H9 (cell line): ENCODE data around the gene ZNF653. TPM values are rescaled to one million over a fixed set of nuclear protein-coding genes. Genes with fewer than 3 reads are reported as not detected.

Experiments used
- DNase-seq: peaks from one replicate; pipeline ENCODE4 v3.0.0-alpha.2; 2017
- H2AFZ ChIP-seq: one replicate; pipeline ENCODE4 v1.6.1; 2013; ENCODE audit warnings: mild to moderate bottlenecking, low read length, control low read depth, moderate library complexity
- H2AK5ac ChIP-seq: 2 replicates; pipeline ENCODE4 v1.6.1; 2013; ENCODE audit warnings: low read length, control low read depth, mixed read lengths; ENCODE audit not compliant: insufficient read length
- H2BK120ac ChIP-seq: one replicate; pipeline ENCODE4 v1.6.1; 2013; ENCODE audit warnings: low read depth, mild to moderate bottlenecking, low read length, control low read depth, inconsistent platforms; ENCODE audit not compliant: poor library complexity, severe bottlenecking
- H2BK12ac ChIP-seq: 2 replicates; pipeline ENCODE4 v1.6.1; 2013; ENCODE audit warnings: low read length, control low read depth, mixed read lengths, low read depth; ENCODE audit not compliant: insufficient read length
- H2BK15ac ChIP-seq: 2 replicates; pipeline ENCODE4 v1.6.1; 2013; ENCODE audit warnings: low read depth, low read length, control low read depth
- H2BK20ac ChIP-seq: one replicate; pipeline ENCODE4 v1.6.1; 2013; ENCODE audit warnings: low read depth, mild to moderate bottlenecking, low read length, control low read depth, inconsistent platforms; ENCODE audit not compliant: poor library complexity, severe bottlenecking
- H2BK5ac ChIP-seq: 2 replicates; pipeline ENCODE4 v1.6.1; 2013; ENCODE audit warnings: low read length, control low read depth, mixed read lengths; ENCODE audit not compliant: insufficient read length
- H3K14ac ChIP-seq: 2 replicates; pipeline ENCODE4 v1.6.1; 2013; ENCODE audit warnings: low read length, control low read depth; ENCODE audit not compliant: insufficient read depth
- H3K18ac ChIP-seq: 2 replicates; pipeline ENCODE4 v1.6.1; 2013; ENCODE audit warnings: low read depth, mild to moderate bottlenecking, mixed read lengths, low read length, control low read depth; ENCODE audit not compliant: insufficient read length
- H3K23ac ChIP-seq: 2 replicates; pipeline ENCODE4 v1.6.1; 2013; ENCODE audit warnings: low read length, control low read depth, mixed read lengths, low read depth; ENCODE audit not compliant: insufficient read length
- H3K23me2 ChIP-seq: 2 replicates; pipeline ENCODE4 v1.6.1; 2013; ENCODE audit warnings: low read depth, mild to moderate bottlenecking, mixed read lengths, low read length, control low read depth; ENCODE audit not compliant: insufficient read length, poor library complexity, severe bottlenecking
- H3K27ac ChIP-seq: 2 replicates; pipeline ENCODE4 v1.5.1; 2013; ENCODE audit warnings: low read length, control low read depth, mixed read lengths, low read depth; ENCODE audit not compliant: insufficient read length
- H3K27me3 ChIP-seq: 2 replicates; pipeline ENCODE4 v1.6.1; 2013; ENCODE audit warnings: low read length, control low read depth, inconsistent platforms; ENCODE audit not compliant: insufficient read depth
- H3K4ac ChIP-seq: 2 replicates; pipeline ENCODE4 v1.6.1; 2013; ENCODE audit warnings: low read depth, mild to moderate bottlenecking, control low read depth, inconsistent platforms, low read length, moderate library complexity
- H3K4me1 ChIP-seq: 2 replicates; pipeline ENCODE4 v1.6.1; 2013; ENCODE audit warnings: low read length, control low read depth, inconsistent platforms; ENCODE audit not compliant: insufficient read depth
- H3K4me2 ChIP-seq: 2 replicates; pipeline ENCODE4 v1.6.1; 2013; ENCODE audit warnings: low read length, control low read depth, mixed read lengths; ENCODE audit not compliant: insufficient read length, insufficient read depth
- H3K56ac ChIP-seq: 2 replicates; pipeline ENCODE4 v1.6.1; 2013; ENCODE audit warnings: low read depth, mild to moderate bottlenecking, mixed read lengths, low read length, control low read depth; ENCODE audit not compliant: insufficient read length
- H3K79me1 ChIP-seq: 2 replicates; pipeline ENCODE4 v1.6.1; 2013; ENCODE audit warnings: low read depth, mild to moderate bottlenecking, moderate library complexity, low read length, control low read depth, inconsistent platforms; ENCODE audit not compliant: insufficient read depth, poor library complexity, severe bottlenecking
- H3K79me2 ChIP-seq: 2 replicates; pipeline ENCODE4 v1.6.1; 2013; ENCODE audit warnings: low read length, control low read depth, inconsistent platforms; ENCODE audit not compliant: insufficient read depth
- H3K9ac ChIP-seq: 2 replicates; pipeline ENCODE4 v1.6.1; 2013; ENCODE audit warnings: low read length, control low read depth, mixed read lengths; ENCODE audit not compliant: insufficient read length; ENCODE audit errors: extremely low read depth
- H3K9me3 ChIP-seq: one replicate; pipeline ENCODE4 v1.6.1; 2013; ENCODE audit warnings: low read depth, low read length, inconsistent platforms; ENCODE audit not compliant: control insufficient read depth
- H3T11ph ChIP-seq: one replicate; pipeline ENCODE4 v1.6.1; 2013; ENCODE audit warnings: mild to moderate bottlenecking, low read length, control low read depth, inconsistent platforms
- H4K20me1 ChIP-seq: one replicate; pipeline ENCODE4 v1.6.1; 2013; ENCODE audit not compliant: control insufficient read depth, insufficient read length, insufficient read depth
- H4K5ac ChIP-seq: 2 replicates; pipeline ENCODE4 v1.6.1; 2013; ENCODE audit warnings: low read depth, mild to moderate bottlenecking, mixed read lengths, low read length, control low read depth; ENCODE audit not compliant: insufficient read length
- H4K8ac ChIP-seq: replicated peaks from 2 replicates; pipeline ENCODE4 v1.6.1; 2013; ENCODE audit warnings: low read length, control low read depth, mixed read lengths, low read depth; ENCODE audit not compliant: insufficient read length
- H4K91ac ChIP-seq: 2 replicates; pipeline ENCODE4 v1.6.1; 2013; ENCODE audit warnings: low read depth, mild to moderate bottlenecking, moderate library complexity, mixed read lengths, low read length, control low read depth; ENCODE audit not compliant: insufficient read length
- H3K27ac Mint-ChIP-seq, 3 experiments: 2 replicates in 2 of 3; 3 replicates in 1 of 3; pipeline ENCODE4 v1.8.0; 2020 to 2021; ENCODE audit warnings: mixed read lengths in 3 of 3, mild to moderate bottlenecking in 1 of 3, moderate library complexity in 1 of 3
- H3K27me3 Mint-ChIP-seq: 2 replicates; pipeline ENCODE4 v1.8.0; 2021; ENCODE audit warnings: low read depth, mild to moderate bottlenecking, moderate library complexity, mixed read lengths
- H3K36me3 Mint-ChIP-seq, 3 experiments: 2 replicates in 2 of 3; 3 replicates in 1 of 3; pipeline ENCODE4 v1.8.0; 2020 to 2021; ENCODE audit warnings: low read depth in 3 of 3, mixed read lengths in 3 of 3; ENCODE audit not compliant: insufficient read depth in 1 of 3
- H3K4me1 Mint-ChIP-seq, 2 experiments: 2 replicates each; pipeline ENCODE4 v1.8.0; 2020; ENCODE audit warnings: mixed read lengths in 2 of 2
- H3K4me3 Mint-ChIP-seq, 2 experiments: 2 replicates in 1 of 2; 3 replicates in 1 of 2; pipeline ENCODE4 v1.8.0; 2020 to 2021; ENCODE audit warnings: mild to moderate bottlenecking in 2 of 2, mixed read lengths in 2 of 2, moderate library complexity in 1 of 2
- H3K9me3 Mint-ChIP-seq, 2 experiments: 2 replicates in 1 of 2; 3 replicates in 1 of 2; pipeline ENCODE4 v1.8.0; 2020; ENCODE audit warnings: mild to moderate bottlenecking in 2 of 2, mixed read lengths in 2 of 2, moderate library complexity in 1 of 2
- CTCF ChIP-seq: fragments of 200-600 bp; sonication (generic); conservative IDR thresholded peaks from 3 replicates; pipeline ENCODE4 v1.8.0; 2021; ENCODE audit warnings: antibody characterized with exemption, mild to moderate bottlenecking
- WGBS: extraction: QIAGEN DNeasy Blood & Tissue Kit; methylation state at CpG from one replicate; pipeline ENCODE4 v1.1.7; 2013; ENCODE audit warnings: missing lambda C conversion rate, low lambda C conversion rate, mixed read lengths; ENCODE audit not compliant: insufficient read length; ENCODE audit errors: extremely low coverage; 5-methylcytosine and 5-hydroxymethylcytosine counted together
- total RNA-seq: library from RNA; stranded (reverse); gene quantifications from 2 replicates; pipeline ENCODE4 v1.2.1, GENCODE V29; 2021

Gene ZNF653
- total RNA-seq, 1 experiment from 2014 or later, result 11.6 TPM

- Histone ChIP-seq H2BK120ac (no peak overlapping the region), H4K20me1 (no peaks in the 10 kb centered on the region), H2BK20ac (no peak overlapping the region), H3K14ac (no peak overlapping the region), H3K27me3 (no peaks in the 10 kb centered on the region), H3K9ac (no peak overlapping the region), H3K27ac (no peak overlapping the region), H3K23ac (no peak overlapping the region), H3K56ac (no peak overlapping the region), H3K4me1 (no peaks in the 10 kb centered on the region), H4K8ac (no peak overlapping the region), H3K9me3 (no peaks in the 10 kb centered on the region), H2AK5ac (no peak overlapping the region), H3T11ph (no peak overlapping the region), H3K4ac (no peak overlapping the region), H3K79me1 (peaks cover 2% of the 10 kb centered on the region), H4K5ac (no peak overlapping the region), H3K23me2 (no peaks in the 10 kb centered on the region), H2BK5ac (no peak overlapping the region), H2AFZ (no peak overlapping the region), H4K91ac (no peak overlapping the region), H3K4me2 (no peak overlapping the region), H2BK15ac (no peak overlapping the region), H3K79me2 (peaks cover 6% of the 10 kb centered on the region; the same call in 1 of the 2 replicates), H3K18ac (no peak overlapping the region), H2BK12ac (no peak overlapping the region)
- no peak for DNase-seq
- WGBS, result no CpG with 5 or more reads among the region's 20 CpGs
- Mint-ChIP-seq H3K36me3 (peaks cover 15 to 37% (median 29%) of the 10 kb centered on the region in 3 experiments; a peak in 6 of 7 replicates), H3K4me1 (peaks cover 1% of the 10 kb centered on the region in 2 experiments), H3K27me3 (no peaks in the 10 kb centered on the region), H3K4me3 (no peak overlapping the region), H3K27ac (peak overlapping the region in 1 of 3 experiments; percentile 44; a peak in 1 of 7 replicates), H3K9me3 (no peaks in the 10 kb centered on the region)
- no peak for TF ChIP-seq CTCF
These were observed 47.2 kb upstream of the ZNF653 start for GRCh38 chr19:11552666-11553372.
